ENCODE data around the gene MAPT.

The MAPT gene

GRCh38 chr17:45967378-45967777 lies 73.0 kb downstream of the MAPT start:
- in situ Hi-C loops (cut with HindIII; ENCODE audit: low pct_unique_long_range_greater_than_20kb, low sequenced_read_pairs): no loop called here
- no peak for TF ChIP-seq JUND (IDR thresholded peaks at IDR 0.05; ENCODE audit: low read depth)
- no peak for DNase-seq (ENCODE audit: low read depth in 1 of 2, low spot score in 1 of 2)

- no peak for TF ChIP-seq JUND (IDR thresholded peaks at IDR 0.05; ENCODE audit: low read depth)
- in situ Hi-C loops (cut with HindIII; ENCODE audit: low pct_unique_long_range_greater_than_20kb, low sequenced_read_pairs): no loop called here
- DNase-seq (ENCODE audit: low read depth in 1 of 2, low spot score in 1 of 2): no peak
Observed at GRCh38 chr17:45968732-45969131, 74.4 kb downstream of the MAPT start.

- in situ Hi-C loops (cut with HindIII; ENCODE audit: low pct_unique_long_range_greater_than_20kb, low sequenced_read_pairs): no loop called here
- no peak for TF ChIP-seq JUND (IDR thresholded peaks at IDR 0.05; ENCODE audit: low read depth)
Observed at GRCh38 chr17:45969726-45970125, 75.4 kb downstream of the MAPT start.

GRCh38 chr17:45970659-45971058 lies 76.3 kb downstream of the MAPT start:
- no peak for DNase-seq (ENCODE audit: low read depth in 1 of 2, low spot score in 1 of 2)
- in situ Hi-C loops (cut with HindIII; ENCODE audit: low pct_unique_long_range_greater_than_20kb, low sequenced_read_pairs): no loop called here
- TF ChIP-seq JUND (IDR thresholded peaks at IDR 0.05; ENCODE audit: low read depth): no peak

More at GRCh38 chr17:45969726-45970125, 75.4 kb downstream of the MAPT start:
- DNase-seq (ENCODE audit: low read depth in 1 of 2, low spot score in 1 of 2): no peak

GRCh38 chr17:45971698-45972141 lies 77.4 kb downstream of the MAPT start:
- in situ Hi-C loops (cut with HindIII; ENCODE audit: low pct_unique_long_range_greater_than_20kb, low sequenced_read_pairs): no loop called here
- TF ChIP-seq JUND (IDR thresholded peaks at IDR 0.05; ENCODE audit: low read depth): no peak
- DNase-seq (ENCODE audit: low read depth in 1 of 2, low spot score in 1 of 2): no peak

- no peak for TF ChIP-seq JUND (IDR thresholded peaks at IDR 0.05; ENCODE audit: low read depth)
- in situ Hi-C loops (cut with HindIII; ENCODE audit: low pct_unique_long_range_greater_than_20kb, low sequenced_read_pairs): no loop called here
- DNase-seq (ENCODE audit: low read depth in 1 of 2, low spot score in 1 of 2): no peak
Observed at GRCh38 chr17:45972531-45972930, 78.2 kb downstream of the MAPT start.

- in situ Hi-C loops (cut with HindIII; ENCODE audit: low pct_unique_long_range_greater_than_20kb, low sequenced_read_pairs): no loop called here
- DNase-seq (ENCODE audit: low read depth in 1 of 2, low spot score in 1 of 2): peak; percentile 58 to 97
- no peak for TF ChIP-seq JUND (IDR thresholded peaks at IDR 0.05; ENCODE audit: low read depth)
Observed at GRCh38 chr17:45973099-45973780, 78.9 kb downstream of the MAPT start.

GRCh38 chr17:45973946-45974859 lies 79.8 kb downstream of the MAPT start:
- peak in 1 of 2 experiments; percentile 35 for DNase-seq (ENCODE audit: low read depth in 1 of 2, low spot score in 1 of 2)
- no peak for TF ChIP-seq JUND (IDR thresholded peaks at IDR 0.05; ENCODE audit: low read depth)
- in situ Hi-C loops (cut with HindIII; ENCODE audit: low pct_unique_long_range_greater_than_20kb, low sequenced_read_pairs): no loop called here

GRCh38 chr17:45974916-45975630 lies 80.7 kb downstream of the MAPT start:
- DNase-seq (ENCODE audit: low read depth in 1 of 2, low spot score in 1 of 2): no peak
- in situ Hi-C loops (cut with HindIII; ENCODE audit: low pct_unique_long_range_greater_than_20kb, low sequenced_read_pairs): no loop called here
- TF ChIP-seq JUND (IDR thresholded peaks at IDR 0.05; ENCODE audit: low read depth): no peak

- DNase-seq (ENCODE audit: low read depth in 1 of 2, low spot score in 1 of 2): no peak
- TF ChIP-seq JUND (IDR thresholded peaks at IDR 0.05; ENCODE audit: low read depth): no peak
- in situ Hi-C loops (cut with HindIII; ENCODE audit: low pct_unique_long_range_greater_than_20kb, low sequenced_read_pairs): no loop called here
Observed at GRCh38 chr17:45975640-45976295, 81.4 kb downstream of the MAPT start.

- in situ Hi-C loops (cut with HindIII; ENCODE audit: low pct_unique_long_range_greater_than_20kb, low sequenced_read_pairs): no loop called here
- TF ChIP-seq JUND (IDR thresholded peaks at IDR 0.05; ENCODE audit: low read depth): no peak
- no peak for DNase-seq (ENCODE audit: low read depth in 1 of 2, low spot score in 1 of 2)
Observed at GRCh38 chr17:45976391-45976754, 82.0 kb downstream of the MAPT start.
